Measurements from ENCODE around the gene DPF1. TPM values are rescaled to one million over a fixed set of nuclear protein-coding genes. Genes with fewer than 3 reads are reported as not detected.

DPF1 gene
- total RNA-seq, 2 donors from 2014 or later = 3.3 to 4.5 TPM

- DNase-seq = no peak
- TF ChIP-seq, protein P1, sequence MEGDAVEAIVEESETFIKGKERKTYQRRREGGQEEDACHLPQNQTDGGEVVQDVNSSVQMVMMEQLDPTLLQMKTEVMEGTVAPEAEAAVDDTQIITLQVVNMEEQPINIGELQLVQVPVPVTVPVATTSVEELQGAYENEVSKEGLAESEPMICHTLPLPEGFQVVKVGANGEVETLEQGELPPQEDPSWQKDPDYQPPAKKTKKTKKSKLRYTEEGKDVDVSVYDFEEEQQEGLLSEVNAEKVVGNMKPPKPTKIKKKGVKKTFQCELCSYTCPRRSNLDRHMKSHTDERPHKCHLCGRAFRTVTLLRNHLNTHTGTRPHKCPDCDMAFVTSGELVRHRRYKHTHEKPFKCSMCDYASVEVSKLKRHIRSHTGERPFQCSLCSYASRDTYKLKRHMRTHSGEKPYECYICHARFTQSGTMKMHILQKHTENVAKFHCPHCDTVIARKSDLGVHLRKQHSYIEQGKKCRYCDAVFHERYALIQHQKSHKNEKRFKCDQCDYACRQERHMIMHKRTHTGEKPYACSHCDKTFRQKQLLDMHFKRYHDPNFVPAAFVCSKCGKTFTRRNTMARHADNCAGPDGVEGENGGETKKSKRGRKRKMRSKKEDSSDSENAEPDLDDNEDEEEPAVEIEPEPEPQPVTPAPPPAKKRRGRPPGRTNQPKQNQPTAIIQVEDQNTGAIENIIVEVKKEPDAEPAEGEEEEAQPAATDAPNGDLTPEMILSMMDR (conservative IDR thresholded peaks at IDR 0.05) = no peak
- H3K9ac ChIP-seq (ENCODE audit: extremely low read depth, low read length, poor library complexity, severe bottlenecking) = no peak overlapping the region
- Mint-ChIP-seq H3K9me3 (peaks cover 20% of the 10 kb centered on the region), H3K27me3 (ENCODE audit: insufficient read depth) (no peaks in the 10 kb centered on the region), H3K4me3 (no peak overlapping the region), H3K27ac (peak overlapping the region; percentile 52), H3K36me3 (ENCODE audit: low read depth) (peaks cover 58% of the 10 kb centered on the region), H3K4me1 (peaks cover 4% of the 10 kb centered on the region)
- H3K36me3 ChIP-seq (ENCODE audit: control insufficient read depth, insufficient read depth, low read length) = peaks cover 15% of the 10 kb centered on the region
- no peaks in the 10 kb centered on the region for H3K27me3 ChIP-seq (ENCODE audit: control insufficient read depth, insufficient read depth, low read length, poor library complexity, severe bottlenecking)
- no peak overlapping the region for H3K4me3 ChIP-seq (ENCODE audit: low read length)
- 95% methylated on average over 14 to 23 of the region's 23 CpGs for WGBS, 2 experiments (ENCODE audit: insufficient coverage in 1 of 2, insufficient read length in 1 of 2)
- H3K9me3 ChIP-seq (ENCODE audit: control insufficient read depth, low read length) = peaks cover 14% of the 10 kb centered on the region
- no peak overlapping the region for H3K27ac ChIP-seq (ENCODE audit: low read depth, low read length)
- no peaks in the 10 kb centered on the region for H3K4me1 ChIP-seq (ENCODE audit: control insufficient read depth, insufficient read depth, low read length)
Observed at GRCh38 chr19:38163419-38164290, 60.4 kb downstream of the DPF1 start.

DNA sequence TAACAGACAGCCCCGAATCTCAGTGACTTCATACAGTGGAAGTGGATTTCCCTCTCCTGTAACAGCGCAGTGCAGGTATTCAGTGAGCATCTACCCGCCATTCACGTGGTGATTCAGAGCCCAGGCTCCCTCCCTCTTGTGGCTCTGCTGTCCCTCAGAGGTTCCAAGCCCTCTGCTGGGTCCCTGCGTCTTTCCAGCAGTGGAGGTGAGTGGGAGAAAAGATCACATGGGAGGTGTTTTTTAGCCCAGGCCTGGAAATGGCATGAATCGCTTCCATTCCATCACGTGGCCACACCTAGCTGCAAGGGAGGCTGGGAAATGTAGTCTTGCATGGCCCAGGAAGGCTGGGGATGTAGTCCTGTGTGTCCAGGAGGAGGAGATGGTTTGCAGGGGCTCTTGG, 61.4 kb downstream of the DPF1 start:
- peaks cover 14% of the 10 kb centered on the region for H3K9me3 ChIP-seq (ENCODE audit: control insufficient read depth, low read length)
- H3K9ac ChIP-seq (ENCODE audit: extremely low read depth, low read length, poor library complexity, severe bottlenecking) = no peak overlapping the region
- no peak overlapping the region for H3K4me3 Mint-ChIP-seq
- no peak overlapping the region for H3K27ac Mint-ChIP-seq
- H3K36me3 Mint-ChIP-seq (ENCODE audit: low read depth) = peaks cover 56% of the 10 kb centered on the region
- H3K4me1 Mint-ChIP-seq = no peaks in the 10 kb centered on the region
- no peaks in the 10 kb centered on the region for H3K27me3 ChIP-seq (ENCODE audit: control insufficient read depth, insufficient read depth, low read length, poor library complexity, severe bottlenecking)
- H3K27me3 Mint-ChIP-seq (ENCODE audit: insufficient read depth) = no peaks in the 10 kb centered on the region
- peaks cover 20% of the 10 kb centered on the region for H3K9me3 Mint-ChIP-seq
- TF ChIP-seq, protein P1 (conservative IDR thresholded peaks at IDR 0.05) = no peak
- DNase-seq = no peak
- H3K4me1 ChIP-seq (ENCODE audit: control insufficient read depth, insufficient read depth, low read length) = no peaks in the 10 kb centered on the region
- H3K27ac ChIP-seq (ENCODE audit: low read depth, low read length) = no peak overlapping the region
- 96 to 100% methylated on average over 3 to 7 of the region's 7 CpGs for WGBS, 2 experiments (ENCODE audit: insufficient coverage in 1 of 2, insufficient read length in 1 of 2)
- H3K36me3 ChIP-seq (ENCODE audit: control insufficient read depth, insufficient read depth, low read length) = peaks cover 15% of the 10 kb centered on the region
- H3K4me3 ChIP-seq (ENCODE audit: low read length) = no peak overlapping the region

- Histone ChIP-seq H3K27ac (ENCODE audit: low read depth, low read length) (no peak overlapping the region), H3K4me3 (ENCODE audit: low read length) (no peak overlapping the region), H3K27me3 (ENCODE audit: control insufficient read depth, insufficient read depth, low read length, poor library complexity, severe bottlenecking) (no peaks in the 10 kb centered on the region), H3K9ac (ENCODE audit: extremely low read depth, low read length, poor library complexity, severe bottlenecking) (no peak overlapping the region), H3K36me3 (ENCODE audit: control insufficient read depth, insufficient read depth, low read length) (peaks cover 15% of the 10 kb centered on the region), H3K4me1 (ENCODE audit: control insufficient read depth, insufficient read depth, low read length) (no peaks in the 10 kb centered on the region), H3K9me3 (ENCODE audit: control insufficient read depth, low read length) (peaks cover 14% of the 10 kb centered on the region)
- no peak overlapping the region for H3K4me3 Mint-ChIP-seq
- TF ChIP-seq, protein P1 (conservative IDR thresholded peaks at IDR 0.05) = no peak
- peaks cover 54% of the 10 kb centered on the region for H3K36me3 Mint-ChIP-seq (ENCODE audit: low read depth)
- no peaks in the 10 kb centered on the region for H3K27me3 Mint-ChIP-seq (ENCODE audit: insufficient read depth)
- 82 to 100% methylated on average over 2 to 5 of the region's 5 CpGs for WGBS, 2 experiments (ENCODE audit: insufficient coverage in 1 of 2, insufficient read length in 1 of 2)
- no peak overlapping the region for H3K27ac Mint-ChIP-seq
- H3K4me1 Mint-ChIP-seq = no peaks in the 10 kb centered on the region
- H3K9me3 Mint-ChIP-seq = peaks cover 20% of the 10 kb centered on the region
- no peak for DNase-seq
Observed at GRCh38 chr19:38162094-38162493, 61.9 kb downstream of the DPF1 start.

Other genes starting within 250 kb of the DPF1 start
- gene PPP1R14A, start 32.2 kb upstream of the DPF1 start, total RNA-seq = 10 to 100 TPM in 1 of 2 donors, 1 to 10 TPM in 1; 8.6 to 13.8 TPM
- gene SPINT2, start 40.4 kb upstream of the DPF1 start, total RNA-seq = 100 to 1,000 TPM; 415 to 487 TPM
- 10 to 100 TPM in 1 of 2 donors, 1 to 10 TPM in 1; 2.9 to 13.2 TPM for gene C19orf33, start 80.0 kb upstream of the DPF1 start, total RNA-seq
- gene YIF1B, start 91.7 kb upstream of the DPF1 start, total RNA-seq = 10 to 100 TPM; 68.6 to 74.6 TPM
- 1 to 10 TPM; 5.1 to 8.9 TPM for gene KCNK6, start 95.6 kb upstream of the DPF1 start, total RNA-seq
- 1 to 10 TPM; 2.5 to 8.9 TPM for gene CATSPERG, start 111.6 kb upstream of the DPF1 start, total RNA-seq
- 100 to 1,000 TPM; 168 to 178 TPM for gene PSMD8, start 150.3 kb upstream of the DPF1 start, total RNA-seq
- 1 to 10 TPM in 1 of 2 donors, under 1 TPM in 1; 0.99 to 2.1 TPM for gene GGN, start 163.8 kb upstream of the DPF1 start, total RNA-seq
- gene SPRED3, start 164.5 kb upstream of the DPF1 start, total RNA-seq = 1 to 10 TPM; 5.3 to 10.0 TPM
- 10 to 100 TPM in 1 of 2 donors, 1 to 10 TPM in 1; 8.6 to 13.7 TPM for gene FAM98C, start 178.9 kb upstream of the DPF1 start, total RNA-seq
- under 1 TPM in 1 of 2 donors, not detected in 1; 0.09 TPM for gene RASGRP4, start 202.0 kb upstream of the DPF1 start, total RNA-seq
- 1 to 10 TPM in 1 of 2 donors, under 1 TPM in 1; 0.84 to 3.3 TPM for gene RYR1, start 209.5 kb upstream of the DPF1 start, total RNA-seq

Measured in endodermal cell (in vitro differentiated cells).